ENCODE results near the gene PLA2R1.
"Not testable (repeated sequence)": the region's sequence is repeated elsewhere in the genome, so short reads cannot be mapped to it uniquely, and the experiment has no call there.

Gene PLA2R1

GRCh38 chr2:159963700-159964099 is 98.7 kb downstream of the PLA2R1 start:
- no peak for TF ChIP-seq CTCF (IDR thresholded peaks at IDR 0.05; ENCODE audit: low read depth, low read length, missing control alignments)
- DNase-seq (ENCODE audit: extremely low read depth, low read depth) = no peak
- no peak overlapping the region for H3K4me3 ChIP-seq (replicated peaks; ENCODE audit: low read depth, low read length)

GRCh38 chr2:159962513-159962912 is 99.9 kb downstream of the PLA2R1 start:
- DNase-seq (ENCODE audit: extremely low read depth, low read depth); H3K4me3 ChIP-seq (replicated peaks; ENCODE audit: low read depth, low read length): not testable (repeated sequence)

- DNase-seq (ENCODE audit: extremely low read depth, low read depth) = no peak
- TF ChIP-seq CTCF (IDR thresholded peaks at IDR 0.05; ENCODE audit: low read depth, low read length, missing control alignments) = no peak
- H3K4me3 ChIP-seq (replicated peaks; ENCODE audit: low read depth, low read length) = no peak overlapping the region
These were observed 101.0 kb downstream of the PLA2R1 start for GRCh38 chr2:159961451-159961850.

- no peak for TF ChIP-seq CTCF (IDR thresholded peaks at IDR 0.05; ENCODE audit: low read depth, low read length, missing control alignments)
- H3K4me3 ChIP-seq (replicated peaks; ENCODE audit: low read depth, low read length) = no peak overlapping the region
- no peak for DNase-seq (ENCODE audit: extremely low read depth, low read depth)
These were observed 101.4 kb downstream of the PLA2R1 start for GRCh38 chr2:159961037-159961436.

GRCh38 chr2:159960414-159960813 is 102.0 kb downstream of the PLA2R1 start:
- no peak for TF ChIP-seq CTCF (IDR thresholded peaks at IDR 0.05; ENCODE audit: low read depth, low read length, missing control alignments)
- DNase-seq (ENCODE audit: extremely low read depth, low read depth) = no peak
- H3K4me3 ChIP-seq (replicated peaks; ENCODE audit: low read depth, low read length) = no peak overlapping the region

GRCh38 chr2:159959136-159959535 is 103.3 kb downstream of the PLA2R1 start:
- DNase-seq (ENCODE audit: extremely low read depth, low read depth) = no peak

GRCh38 chr2:159953136-159953823 is 109.1 kb downstream of the PLA2R1 start:
- no peak overlapping the region for H3K4me3 ChIP-seq (replicated peaks; ENCODE audit: low read depth, low read length)
- no peak for DNase-seq (ENCODE audit: extremely low read depth, low read depth)
- no peak for TF ChIP-seq CTCF (IDR thresholded peaks at IDR 0.05; ENCODE audit: low read depth, low read length, missing control alignments)

More at GRCh38 chr2:159959136-159959535, 103.3 kb downstream of the PLA2R1 start:
- TF ChIP-seq CTCF (IDR thresholded peaks at IDR 0.05; ENCODE audit: low read depth, low read length, missing control alignments) = no peak
- no peak overlapping the region for H3K4me3 ChIP-seq (replicated peaks; ENCODE audit: low read depth, low read length)
